Upper lobe of left lung (tissue), 4 donors: ENCODE data around the gene ELP5.

Experiments
- POLR2A ChIP-seq, 4 donors: fragments of 450-650 bp; IDR thresholded peaks; one replicate each; pipeline ENCODE4 v1.5.1; 2016 to 2017; ENCODE audit warnings: antibody characterized with exemption in 4 of 4, mild to moderate bottlenecking in 2 of 4
- TF ChIP-seq, protein P1 (sequence below), 6 experiments: fragments of 450-650 bp in 4 of 6; fragments of 200-600 bp in 2 of 6; sonication (generic) in 2 of 6; IDR thresholded peaks; one replicate each; pipeline ENCODE4 v1.5.1; 2016 to 2019; ENCODE audit warnings: antibody characterized with exemption in 6 of 6

DNA sequence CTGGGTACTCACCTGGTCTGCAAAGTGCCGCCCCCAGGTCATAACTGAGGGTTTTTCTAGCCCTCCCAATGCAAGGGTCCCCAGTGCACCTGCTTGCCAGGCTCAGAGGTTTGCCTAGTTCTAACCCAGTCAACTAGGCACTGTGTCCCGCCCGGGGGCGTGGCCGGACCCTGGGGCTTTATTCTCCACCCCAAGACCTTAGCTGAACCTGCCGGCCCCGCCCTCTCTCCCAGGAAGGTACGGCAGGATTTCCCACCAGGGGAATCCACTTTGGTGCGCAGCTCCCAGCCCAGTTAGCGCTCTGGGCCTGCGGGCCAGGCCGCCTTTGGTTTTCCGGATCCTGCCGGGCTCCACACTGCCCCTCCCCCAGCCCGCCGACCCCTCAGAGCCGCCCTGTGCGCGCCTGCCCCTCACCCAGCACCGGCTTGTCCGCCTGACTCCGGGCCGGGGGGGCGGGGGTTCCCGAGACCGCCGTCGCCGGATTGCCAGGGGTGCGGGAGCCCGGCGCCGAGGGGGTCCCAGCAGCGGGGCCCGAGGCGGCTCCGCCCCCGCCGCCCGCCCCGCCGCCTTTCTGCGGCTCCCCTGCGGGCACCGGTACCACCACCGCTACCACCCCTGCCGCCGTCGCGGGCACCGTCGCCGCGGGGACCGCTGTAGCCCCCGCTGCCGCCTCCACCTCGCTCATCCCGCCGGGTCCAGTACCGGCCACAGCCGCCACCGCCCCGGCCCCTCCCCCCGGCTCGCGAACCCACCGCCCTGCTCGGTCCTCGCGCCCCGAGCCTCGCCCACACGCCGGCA, 42.0 kb downstream of the ELP5 start:
- TF ChIP-seq, protein P1, sequence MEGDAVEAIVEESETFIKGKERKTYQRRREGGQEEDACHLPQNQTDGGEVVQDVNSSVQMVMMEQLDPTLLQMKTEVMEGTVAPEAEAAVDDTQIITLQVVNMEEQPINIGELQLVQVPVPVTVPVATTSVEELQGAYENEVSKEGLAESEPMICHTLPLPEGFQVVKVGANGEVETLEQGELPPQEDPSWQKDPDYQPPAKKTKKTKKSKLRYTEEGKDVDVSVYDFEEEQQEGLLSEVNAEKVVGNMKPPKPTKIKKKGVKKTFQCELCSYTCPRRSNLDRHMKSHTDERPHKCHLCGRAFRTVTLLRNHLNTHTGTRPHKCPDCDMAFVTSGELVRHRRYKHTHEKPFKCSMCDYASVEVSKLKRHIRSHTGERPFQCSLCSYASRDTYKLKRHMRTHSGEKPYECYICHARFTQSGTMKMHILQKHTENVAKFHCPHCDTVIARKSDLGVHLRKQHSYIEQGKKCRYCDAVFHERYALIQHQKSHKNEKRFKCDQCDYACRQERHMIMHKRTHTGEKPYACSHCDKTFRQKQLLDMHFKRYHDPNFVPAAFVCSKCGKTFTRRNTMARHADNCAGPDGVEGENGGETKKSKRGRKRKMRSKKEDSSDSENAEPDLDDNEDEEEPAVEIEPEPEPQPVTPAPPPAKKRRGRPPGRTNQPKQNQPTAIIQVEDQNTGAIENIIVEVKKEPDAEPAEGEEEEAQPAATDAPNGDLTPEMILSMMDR (IDR thresholded peaks at IDR 0.05), result no peak
- TF ChIP-seq POLR2A (IDR thresholded peaks at IDR 0.05), result no peak
